Stimulated activated naive CD8-positive, alpha-beta T cell treated with anti-CD3 and anti-CD28 coated beads, Interleukin-15, amount 100 ng/mL, for 72 hours (primary cell): Measurements from ENCODE around the gene KRT20.
"Not testable (repeated sequence)": the region's sequence is repeated elsewhere in the genome, so short reads cannot be mapped to it uniquely, and the experiment has no call there.

Source experiments
- ATAC-seq: fragments of 150-1000 bp; cut with Tn5 transposase; 2 replicates; pipeline ENCODE4 v1.10.0; 2021; ENCODE audit warnings: mild to moderate bottlenecking, moderate library complexity
- DNase-seq, 2 donors: peaks; one replicate each; pipeline ENCODE4 v3.0.0; 2021 to 2022
- H3K27ac Mint-ChIP-seq, 2 donors: one replicate each; pipeline ENCODE4 v1.8.0; 2022; ENCODE audit warnings: mild to moderate bottlenecking in 2 of 2, mixed read lengths in 2 of 2, moderate library complexity in 2 of 2
- H3K27me3 Mint-ChIP-seq: one replicate; pipeline ENCODE4 v1.8.0; 2022; ENCODE audit warnings: mixed read lengths
- H3K4me1 Mint-ChIP-seq: one replicate; pipeline ENCODE4 v1.8.0; 2022; ENCODE audit warnings: mild to moderate bottlenecking, mixed read lengths
- H3K4me3 Mint-ChIP-seq, 2 donors: one replicate each; pipeline ENCODE4 v1.8.0; 2022; ENCODE audit warnings: mild to moderate bottlenecking in 2 of 2, mixed read lengths in 2 of 2, moderate library complexity in 1 of 2
- H3K9me3 Mint-ChIP-seq, 2 donors: one replicate each; pipeline ENCODE4 v1.8.0; 2022; ENCODE audit warnings: mixed read lengths in 2 of 2

KRT20 gene

GRCh38 chr17:40884708-40885512 lies at the start of gene KRT20:
Gene KRT20 (minus strand): TSS chr17:40885242. CDS start chr17:40885185, 57 bp downstream.
- no peak for ATAC-seq
- peaks cover 28% of the 10 kb centered on the region for H3K27me3 Mint-ChIP-seq
- no peak within 1 kb of the TSS for H3K27ac Mint-ChIP-seq
- H3K4me3 Mint-ChIP-seq: no peak within 1 kb of the TSS
- H3K9me3 Mint-ChIP-seq: no peaks in the 10 kb centered on the region
- H3K4me1 Mint-ChIP-seq: no peaks in the 10 kb centered on the region
- DNase-seq: no peak

- H3K9me3 Mint-ChIP-seq: no peaks in the 10 kb centered on the region
- no peak for ATAC-seq
- no peaks in the 10 kb centered on the region for H3K4me1 Mint-ChIP-seq
- no peak overlapping the region for H3K27ac Mint-ChIP-seq
- peaks cover 13% of the 10 kb centered on the region for H3K27me3 Mint-ChIP-seq
- no peak for DNase-seq
- H3K4me3 Mint-ChIP-seq: no peak overlapping the region
These were observed 47.6 kb upstream of the KRT20 start for GRCh38 chr17:40932608-40933007.

- Mint-ChIP-seq H3K9me3 (no peaks in the 10 kb centered on the region), H3K27ac (no peak overlapping the region), H3K27me3 (peaks cover 16% of the 10 kb centered on the region), H3K4me1 (no peaks in the 10 kb centered on the region), H3K4me3 (no peak overlapping the region)
- ATAC-seq: no peak
- DNase-seq: no peak
These were observed 46.3 kb upstream of the KRT20 start for GRCh38 chr17:40931311-40931710.

GRCh38 chr17:40926341-40926740 lies 41.3 kb upstream of the KRT20 start:
- ATAC-seq: no peak
- H3K27ac Mint-ChIP-seq: no peak overlapping the region
- H3K27me3 Mint-ChIP-seq: peaks cover 22% of the 10 kb centered on the region
- no peak overlapping the region for H3K4me3 Mint-ChIP-seq
- H3K9me3 Mint-ChIP-seq: no peaks in the 10 kb centered on the region
- peaks cover 2% of the 10 kb centered on the region for H3K4me1 Mint-ChIP-seq
- DNase-seq: no peak

- no peaks in the 10 kb centered on the region for H3K9me3 Mint-ChIP-seq
- no peak for ATAC-seq
- H3K27ac Mint-ChIP-seq: peak overlapping the region in 1 of 2 donors; percentile 94
- H3K27me3 Mint-ChIP-seq: peaks cover 21% of the 10 kb centered on the region
- peaks cover 7% of the 10 kb centered on the region for H3K4me1 Mint-ChIP-seq
- no peak for DNase-seq
- H3K4me3 Mint-ChIP-seq: no peak overlapping the region
These were observed 37.2 kb upstream of the KRT20 start for GRCh38 chr17:40922239-40922638.

GRCh38 chr17:40921026-40921425 lies 36.0 kb upstream of the KRT20 start:
- no peak for ATAC-seq
- no peak overlapping the region for H3K4me3 Mint-ChIP-seq
- no peaks in the 10 kb centered on the region for H3K9me3 Mint-ChIP-seq
- peaks cover 9% of the 10 kb centered on the region for H3K27me3 Mint-ChIP-seq
- H3K27ac Mint-ChIP-seq: no peak overlapping the region
- DNase-seq: no peak
- peaks cover 7% of the 10 kb centered on the region for H3K4me1 Mint-ChIP-seq

- peaks cover 14% of the 10 kb centered on the region for H3K4me1 Mint-ChIP-seq
- DNase-seq, ATAC-seq, H3K4me3 Mint-ChIP-seq, H3K9me3 Mint-ChIP-seq, H3K27ac Mint-ChIP-seq, H3K27me3 Mint-ChIP-seq: not testable (repeated sequence)
These were observed 32.1 kb upstream of the KRT20 start for GRCh38 chr17:40917116-40917515.

- Mint-ChIP-seq H3K4me3 (no peak overlapping the region), H3K27ac (no peak overlapping the region), H3K4me1 (peaks cover 12% of the 10 kb centered on the region), H3K27me3 (no peaks in the 10 kb centered on the region), H3K9me3 (no peaks in the 10 kb centered on the region)
- ATAC-seq (no peak), DNase-seq (no peak)
These were observed 31.3 kb upstream of the KRT20 start for GRCh38 chr17:40916366-40916765.

- DNase-seq: no peak
- peak overlapping the region in 1 of 2 donors; percentile 27 for H3K27ac Mint-ChIP-seq
These were observed 30.7 kb upstream of the KRT20 start for GRCh38 chr17:40915721-40916256.

GRCh38 chr17:40915199-40915661 lies 30.2 kb upstream of the KRT20 start:
- Mint-ChIP-seq H3K4me1 (peaks cover 7% of the 10 kb centered on the region), H3K27ac (peak overlapping the region; percentile 27 to 30), H3K4me3 (no peak overlapping the region), H3K27me3 (no peaks in the 10 kb centered on the region), H3K9me3 (no peaks in the 10 kb centered on the region)
- ATAC-seq: peak; percentile 88
- no peak for DNase-seq

More at GRCh38 chr17:40915721-40916256, 30.7 kb upstream of the KRT20 start:
- Mint-ChIP-seq H3K4me3 (no peak overlapping the region), H3K4me1 (peaks cover 7% of the 10 kb centered on the region), H3K9me3 (no peaks in the 10 kb centered on the region), H3K27me3 (no peaks in the 10 kb centered on the region)
- ATAC-seq: no peak

GRCh38 chr17:40914075-40914855 lies 29.2 kb upstream of the KRT20 start:
- DNase-seq (no peak), ATAC-seq (no peak)
- Mint-ChIP-seq H3K9me3 (no peaks in the 10 kb centered on the region), H3K4me3 (no peak overlapping the region), H3K27ac (no peak overlapping the region), H3K4me1 (peaks cover 9% of the 10 kb centered on the region), H3K27me3 (peaks cover 2% of the 10 kb centered on the region)

- ATAC-seq (no peak), DNase-seq (no peak)
- Mint-ChIP-seq H3K4me1 (peaks cover 12% of the 10 kb centered on the region), H3K4me3 (no peak overlapping the region), H3K27ac (no peak overlapping the region), H3K27me3 (peaks cover 17% of the 10 kb centered on the region), H3K9me3 (no peaks in the 10 kb centered on the region)
These were observed 27.6 kb upstream of the KRT20 start for GRCh38 chr17:40912486-40913210.

- peaks cover 10% of the 10 kb centered on the region for H3K4me1 Mint-ChIP-seq
- DNase-seq: no peak
- H3K27me3 Mint-ChIP-seq: peaks cover 37% of the 10 kb centered on the region
- no peak overlapping the region for H3K4me3 Mint-ChIP-seq
- H3K27ac Mint-ChIP-seq: no peak overlapping the region
- no peaks in the 10 kb centered on the region for H3K9me3 Mint-ChIP-seq
- ATAC-seq: no peak
These were observed 25.4 kb upstream of the KRT20 start for GRCh38 chr17:40910441-40910841.

GRCh38 chr17:40909755-40910154 lies 24.7 kb upstream of the KRT20 start:
- Mint-ChIP-seq H3K4me1 (peaks cover 5% of the 10 kb centered on the region), H3K4me3 (no peak overlapping the region), H3K27ac (no peak overlapping the region), H3K27me3 (peaks cover 37% of the 10 kb centered on the region), H3K9me3 (no peaks in the 10 kb centered on the region)
- ATAC-seq (no peak), DNase-seq (no peak)

GRCh38 chr17:40909351-40909750 lies 24.3 kb upstream of the KRT20 start:
- H3K4me1 Mint-ChIP-seq: peaks cover 5% of the 10 kb centered on the region
- ATAC-seq (peak; percentile 89), DNase-seq (peak; percentile 55 to 72)
- H3K27ac Mint-ChIP-seq: peak overlapping the region in 1 of 2 donors; percentile 54
- H3K9me3 Mint-ChIP-seq: no peaks in the 10 kb centered on the region
- H3K27me3 Mint-ChIP-seq: peaks cover 41% of the 10 kb centered on the region
- H3K4me3 Mint-ChIP-seq: no peak overlapping the region
